GM19238 (cell line): ENCODE data around the gene ADGRB2.

ENCODE experiments used
- DNase-seq: peaks from one replicate; pipeline ENCODE4 v3.0.0; 2011; ENCODE audit warnings: low spot score; ENCODE audit not compliant: insufficient read length

The ADGRB2 gene

GRCh38 chr1:31704271-31705079 is 59.7 kb downstream of the ADGRB2 start:
- no peak for DNase-seq

GRCh38 chr1:31703431-31704270 is 60.5 kb downstream of the ADGRB2 start, which contains the start of gene COL16A1:
COL16A1 (minus strand) TSS chr1:31704017; CDS start chr1:31702193, 1,824 bp downstream.
- DNase-seq = no peak

GRCh38 chr1:31702836-31703404 is 61.2 kb downstream of the ADGRB2 start:
- no peak for DNase-seq

- DNase-seq = no peak
These were observed 62.9 kb downstream of the ADGRB2 start for GRCh38 chr1:31701091-31701736.

GRCh38 chr1:31700468-31701090 is 63.6 kb downstream of the ADGRB2 start:
- no peak for DNase-seq

GRCh38 chr1:31699341-31699891 is 64.7 kb downstream of the ADGRB2 start:
- DNase-seq = no peak

GRCh38 chr1:31697369-31697984 is 66.7 kb downstream of the ADGRB2 start:
- no peak for DNase-seq

- no peak for DNase-seq
These were observed 67.9 kb downstream of the ADGRB2 start for GRCh38 chr1:31696242-31696641.

GRCh38 chr1:31695327-31695726 is 68.8 kb downstream of the ADGRB2 start:
- DNase-seq = no peak

- no peak for DNase-seq
These were observed 69.2 kb downstream of the ADGRB2 start for GRCh38 chr1:31694964-31695313.

- DNase-seq = no peak
These were observed 69.8 kb downstream of the ADGRB2 start for GRCh38 chr1:31694069-31694963.

- DNase-seq = no peak
These were observed 70.9 kb downstream of the ADGRB2 start for GRCh38 chr1:31693231-31693630.

GRCh38 chr1:31691951-31692350 is 72.2 kb downstream of the ADGRB2 start:
- no peak for DNase-seq

- no peak for DNase-seq
These were observed 72.7 kb downstream of the ADGRB2 start for GRCh38 chr1:31691446-31691845.

GRCh38 chr1:31690921-31691320 is 73.2 kb downstream of the ADGRB2 start:
- no peak for DNase-seq

GRCh38 chr1:31689854-31690253 is 74.3 kb downstream of the ADGRB2 start:
- DNase-seq = no peak

- DNase-seq = no peak
These were observed 74.8 kb downstream of the ADGRB2 start for GRCh38 chr1:31689379-31689778.

- DNase-seq = no peak
These were observed 75.8 kb downstream of the ADGRB2 start for GRCh38 chr1:31688233-31688918.

- no peak for DNase-seq
These were observed 76.5 kb downstream of the ADGRB2 start for GRCh38 chr1:31687601-31688000.
